GM20000 (cell line): ENCODE data around the gene NMNAT3.

Experiments used
- DNase-seq: peaks from one replicate; pipeline ENCODE4 v3.0.0; 2012; ENCODE audit warnings: low spot score
- TF ChIP-seq, protein P1 (sequence below): IDR thresholded peaks from 2 replicates; pipeline ENCODE4 v1.5.1; 2012; ENCODE audit warnings: mild to moderate bottlenecking, control low read depth; ENCODE audit errors: extremely low read depth, missing control alignments

Gene NMNAT3

GRCh38 chr3:139514741-139515140 is 163.0 kb downstream of the NMNAT3 start:
- TF ChIP-seq, protein P1, sequence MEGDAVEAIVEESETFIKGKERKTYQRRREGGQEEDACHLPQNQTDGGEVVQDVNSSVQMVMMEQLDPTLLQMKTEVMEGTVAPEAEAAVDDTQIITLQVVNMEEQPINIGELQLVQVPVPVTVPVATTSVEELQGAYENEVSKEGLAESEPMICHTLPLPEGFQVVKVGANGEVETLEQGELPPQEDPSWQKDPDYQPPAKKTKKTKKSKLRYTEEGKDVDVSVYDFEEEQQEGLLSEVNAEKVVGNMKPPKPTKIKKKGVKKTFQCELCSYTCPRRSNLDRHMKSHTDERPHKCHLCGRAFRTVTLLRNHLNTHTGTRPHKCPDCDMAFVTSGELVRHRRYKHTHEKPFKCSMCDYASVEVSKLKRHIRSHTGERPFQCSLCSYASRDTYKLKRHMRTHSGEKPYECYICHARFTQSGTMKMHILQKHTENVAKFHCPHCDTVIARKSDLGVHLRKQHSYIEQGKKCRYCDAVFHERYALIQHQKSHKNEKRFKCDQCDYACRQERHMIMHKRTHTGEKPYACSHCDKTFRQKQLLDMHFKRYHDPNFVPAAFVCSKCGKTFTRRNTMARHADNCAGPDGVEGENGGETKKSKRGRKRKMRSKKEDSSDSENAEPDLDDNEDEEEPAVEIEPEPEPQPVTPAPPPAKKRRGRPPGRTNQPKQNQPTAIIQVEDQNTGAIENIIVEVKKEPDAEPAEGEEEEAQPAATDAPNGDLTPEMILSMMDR = no peak
- DNase-seq = no peak
